Endothelial cell of umbilical vein (primary cell): ENCODE results near the gene JTB. TPM values are rescaled to one million over a fixed set of nuclear protein-coding genes. Genes with fewer than 3 reads are reported as not detected.

ENCODE experiments used
- BruUV-seq: library from RNA; stranded (reverse); fragments of 400-500 nt; replicated peaks from 2 replicates; lab custom pipeline; 2021; lab: Mats Ljungman, UMichigan
- CTCF ChIA-PET: fragments of 300-600, 350-600 bp; sonication (Branson Sonifier 250); formaldehyde crosslinking; loops from one replicate; lab custom pipeline; 2021; ENCODE audit warnings: antibody characterized with exemption, inconsistent platforms; lab: Charles Lee
- POLR2A ChIA-PET: fragments of 300-600, 350-600 bp; sonication (Branson Sonifier 250); formaldehyde crosslinking; loops from one replicate; lab custom pipeline; 2021; ENCODE audit warnings: antibody characterized with exemption, inconsistent platforms; lab: Charles Lee
- DNase-seq: peaks from one replicate; pipeline ENCODE4 v3.0.0-alpha.2; 2011; ENCODE audit warnings: low read depth, low spot score
- FAIRE-seq: peaks from 2 replicates; lab custom pipeline; 2011; peaks lifted over from hg19 to GRCh38; lab: Jason Lieb, UNC
- H2AFZ ChIP-seq: 2 replicates; pipeline ENCODE4 v1.6.0; 2012; ENCODE audit warnings: low read depth, low read length, control low read depth, inconsistent platforms
- H3K27ac ChIP-seq: 2 replicates; pipeline ENCODE4 v1.5.1; 2011; ENCODE audit warnings: low read depth, mild to moderate bottlenecking, control low read depth, low read length, moderate library complexity; ENCODE audit not compliant: insufficient read depth
- H3K27me3 ChIP-seq, 2 experiments: 2 replicates each; pipeline versions ENCODE4 v1.6.0 to v1.6.1; 2011; ENCODE audit warnings: low read length in 2 of 2, mixed read lengths in 1 of 2; ENCODE audit not compliant: control insufficient read depth in 2 of 2, insufficient read depth in 2 of 2
- H3K36me3 ChIP-seq, 2 experiments: 2 replicates in 1 of 2; 3 replicates in 1 of 2; pipeline ENCODE4 v1.5.1; 2011; ENCODE audit warnings: low read length in 2 of 2, mild to moderate bottlenecking in 1 of 2, moderate library complexity in 1 of 2; ENCODE audit not compliant: control insufficient read depth in 2 of 2, insufficient read depth in 2 of 2; ENCODE audit errors: extremely low read depth in 1 of 2
- H3K4me1 ChIP-seq: 3 replicates; pipeline ENCODE4 v1.5.1; 2011; ENCODE audit warnings: mild to moderate bottlenecking, low read length; ENCODE audit not compliant: control insufficient read depth, insufficient read depth; ENCODE audit errors: extremely low read depth
- H3K4me2 ChIP-seq: 2 replicates; pipeline ENCODE4 v1.6.1; 2011; ENCODE audit warnings: low read length, control low read depth, mixed read lengths; ENCODE audit not compliant: insufficient read depth
- H3K4me3 ChIP-seq, 3 experiments: fragments of 200-600 bp in 1 of 3; sonication (generic), shearing (Covaris generic) in 1 of 3; replicated peaks in 1 of 3; 2 replicates each; pipeline ENCODE4 v1.5.1; 2011 to 2016; ENCODE audit warnings: control low read depth in 3 of 3, low read length in 3 of 3, mild to moderate bottlenecking in 2 of 3, inconsistent platforms in 1 of 3, low read depth in 1 of 3, moderate library complexity in 1 of 3; ENCODE audit not compliant: insufficient read depth in 1 of 3
- H3K79me2 ChIP-seq: 2 replicates; pipeline ENCODE4 v1.6.0; 2012; ENCODE audit warnings: low read length, inconsistent platforms; ENCODE audit not compliant: control insufficient read depth, insufficient read depth
- H3K9ac ChIP-seq: replicated peaks from 2 replicates; pipeline ENCODE3; 2011; ENCODE audit warnings: low read length, control low read depth; ENCODE audit not compliant: insufficient read depth; ENCODE audit errors: extremely low read depth
- H3K9me1 ChIP-seq: replicated peaks from 3 replicates; pipeline ENCODE4 v1.6.0; 2011; ENCODE audit warnings: mild to moderate bottlenecking, low read length; ENCODE audit not compliant: control insufficient read depth, insufficient read depth; ENCODE audit errors: extremely low read depth
- H3K9me3 ChIP-seq: replicated peaks from 2 replicates; pipeline ENCODE4 v1.5.1; 2012; ENCODE audit warnings: low read length, inconsistent platforms; ENCODE audit not compliant: control insufficient read depth, insufficient read depth
- H4K20me1 ChIP-seq: replicated peaks from 2 replicates; pipeline ENCODE3; 2011; ENCODE audit warnings: mild to moderate bottlenecking, low read length; ENCODE audit not compliant: control insufficient read depth, insufficient read depth; ENCODE audit errors: extremely low read depth
- CTCF ChIP-seq, 2 donors: IDR thresholded peaks; 1 replicate in 1 of 2; 2 replicates in 1 of 2; pipeline ENCODE4 v1.5.1; 2011; ENCODE audit warnings: low read length in 2 of 2, mild to moderate bottlenecking in 2 of 2, moderate library complexity in 2 of 2, control low read depth in 1 of 2, inconsistent platforms in 1 of 2, low read depth in 1 of 2; ENCODE audit not compliant: insufficient read depth in 1 of 2; ENCODE audit errors: extremely low read depth in 1 of 2
- EZH2 ChIP-seq: IDR thresholded peaks from 2 replicates; pipeline ENCODE4 v1.6.1; 2012; ENCODE audit warnings: borderline replicate concordance, low read depth, mild to moderate bottlenecking, moderate library complexity, low read length, inconsistent platforms; ENCODE audit not compliant: severe bottlenecking
- FOS ChIP-seq: IDR thresholded peaks from 2 replicates; pipeline ENCODE4 v1.6.1; 2011; ENCODE audit warnings: mild to moderate bottlenecking, low read length, moderate library complexity, borderline replicate concordance; ENCODE audit not compliant: insufficient read depth
- GATA2 ChIP-seq: IDR thresholded peaks from 2 replicates; pipeline ENCODE4 v1.7.0; 2011; ENCODE audit warnings: low read depth, mild to moderate bottlenecking, moderate library complexity, mixed read lengths, low read length; ENCODE audit not compliant: insufficient read length, insufficient read depth
- JUN ChIP-seq: IDR thresholded peaks from 2 replicates; pipeline ENCODE4 v1.6.1; 2011; ENCODE audit warnings: borderline replicate concordance, low read depth; ENCODE audit not compliant: insufficient read length, insufficient read depth
- MYC ChIP-seq: IDR thresholded peaks from one replicate; pipeline ENCODE4 v1.6.1; 2011; ENCODE audit warnings: mild to moderate bottlenecking, low read depth, low read length
- POLR2A ChIP-seq: IDR thresholded peaks from 2 replicates; pipeline ENCODE4 v1.6.1; 2012; ENCODE audit warnings: low read depth, mild to moderate bottlenecking, control low read depth, low read length
- POLR2AphosphoS5 ChIP-seq: IDR thresholded peaks from 2 replicates; pipeline ENCODE4 v1.6.1; 2012; ENCODE audit warnings: low read depth, mild to moderate bottlenecking, control low read depth, low read length, moderate library complexity; ENCODE audit not compliant: insufficient read depth
- dilution Hi-C: fragments of 300-500 bp; cut with MboI; formaldehyde crosslinking; loops from one replicate; pipeline ENCODE4 v1.15.0; 2019; ENCODE audit warnings: low sequenced_read_pairs; ENCODE audit not compliant: extremely low pct_ligation_motif_present
- intact Hi-C: fragments of 100-400 bp; cut with micrococcal nuclease; formaldehyde crosslinking; loops from one replicate; pipeline ENCODE4 v1.10.0; 2022
- polyA plus RNA-seq, 4 experiments: library from polyadenylated mRNA; depleted of rRNA in 3 of 4; stranded (reverse) in 3 of 4; unstranded in 1 of 4; fragments of >200 nt; gene quantifications; 2 replicates each; pipeline versions ENCODE4 v1.2.1 to v1.2.3, GENCODE V29; 2011 to 2012; ENCODE audit warnings: missing spikeins in 1 of 4
- total RNA-seq: library from RNA; stranded (reverse); gene quantifications from 2 replicates; pipeline ENCODE4 v1.2.3, GENCODE V29; 2021
- TF ChIP-seq, protein P1 (sequence below): IDR thresholded peaks from 2 replicates; pipeline ENCODE4 v1.6.1; 2011; ENCODE audit not compliant: insufficient read depth, insufficient read length

Gene JTB
- total and polyA plus RNA-seq, 2 donors (not counting 3 experiments of a cell fraction or from before 2014, with no cell fraction given) = 90.2 to 149 TPM

DNA sequence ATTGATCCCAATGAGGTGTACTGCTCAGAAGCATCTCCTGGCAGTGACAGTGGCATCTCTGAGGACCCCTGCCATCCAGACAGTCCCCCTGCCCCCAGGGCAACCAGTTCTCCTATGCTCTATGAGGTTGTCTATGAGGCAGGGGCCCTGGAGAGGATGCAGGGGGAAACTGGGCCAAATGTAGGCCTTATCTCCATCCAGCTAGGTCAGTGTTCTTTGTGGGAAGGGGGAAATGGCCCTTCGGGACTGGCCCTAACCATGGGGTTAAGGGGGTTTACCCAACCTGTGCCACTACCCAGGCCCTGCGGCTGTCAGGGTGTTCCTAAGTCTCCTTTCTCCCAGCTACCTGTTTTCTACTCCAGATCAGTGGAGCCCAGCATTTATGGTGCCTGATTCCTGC is 8.5 kb downstream of the JTB start:
- CTCF ChIA-PET = interaction anchor here (2.4 to 4.7 kb wide), 2 partner anchors 9 to 24 kb away, joined by 10 to 37 read pairs; partner anchors contain the start of genes DENND4B and JTB
- H3K4me3 ChIP-seq = no peak overlapping the region
- intact Hi-C loops = no loop called here
- FAIRE-seq (no peak), DNase-seq (no peak)
- H3K79me2 ChIP-seq = no peaks in the 10 kb centered on the region
- H4K20me1 ChIP-seq = no peaks in the 10 kb centered on the region
- no peak overlapping the region for H2AFZ ChIP-seq
- no peak overlapping the region for H3K27ac ChIP-seq
- no peak overlapping the region for H3K4me2 ChIP-seq
- H3K27me3 ChIP-seq = no peaks in the 10 kb centered on the region
- H3K4me1 ChIP-seq = peaks cover 23% of the 10 kb centered on the region
- BruUV-seq = no TSS peak
- TF ChIP-seq POLR2A = no peak
- no peak for TF ChIP-seq JUN
- TF ChIP-seq, protein P1, sequence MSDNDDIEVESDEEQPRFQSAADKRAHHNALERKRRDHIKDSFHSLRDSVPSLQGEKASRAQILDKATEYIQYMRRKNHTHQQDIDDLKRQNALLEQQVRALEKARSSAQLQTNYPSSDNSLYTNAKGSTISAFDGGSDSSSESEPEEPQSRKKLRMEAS = no peak
- TF ChIP-seq FOS = no peak
- no peak for TF ChIP-seq GATA2
- TF ChIP-seq MYC = no peak
- TF ChIP-seq POLR2AphosphoS5 = no peak
- TF ChIP-seq CTCF (IDR thresholded peaks at IDR 0.05; ENCODE audit: extremely low read depth in 1 of 2, insufficient read depth in 1 of 2, low read depth in 1 of 2, low read length in 2 of 2) = no peak
- TF ChIP-seq EZH2 = no peak
- dilution Hi-C loops = no loop called here
- POLR2A ChIA-PET = no interaction called here
- H3K9me3 ChIP-seq = no peaks in the 10 kb centered on the region
- no peaks in the 10 kb centered on the region for H3K9me1 ChIP-seq
- H3K36me3 ChIP-seq = peaks cover 0 to 5% of the 10 kb centered on the region in 2 experiments
- no peak overlapping the region for H3K9ac ChIP-seq
